ENCODE results near the gene MITF.

MITF gene

GRCh38 chr3:69983546-69984265 is 244.4 kb downstream of the MITF start:
- TF ChIP-seq POLR2A (IDR thresholded peaks at IDR 0.05; ENCODE audit: extremely low read depth, insufficient read length) (no peak), MYC (IDR thresholded peaks at IDR 0.05; ENCODE audit: low read depth, low read length) (no peak), MAX (IDR thresholded peaks at IDR 0.05; ENCODE audit: low read depth, low read length) (no peak)
- TF ChIP-seq, protein P1, sequence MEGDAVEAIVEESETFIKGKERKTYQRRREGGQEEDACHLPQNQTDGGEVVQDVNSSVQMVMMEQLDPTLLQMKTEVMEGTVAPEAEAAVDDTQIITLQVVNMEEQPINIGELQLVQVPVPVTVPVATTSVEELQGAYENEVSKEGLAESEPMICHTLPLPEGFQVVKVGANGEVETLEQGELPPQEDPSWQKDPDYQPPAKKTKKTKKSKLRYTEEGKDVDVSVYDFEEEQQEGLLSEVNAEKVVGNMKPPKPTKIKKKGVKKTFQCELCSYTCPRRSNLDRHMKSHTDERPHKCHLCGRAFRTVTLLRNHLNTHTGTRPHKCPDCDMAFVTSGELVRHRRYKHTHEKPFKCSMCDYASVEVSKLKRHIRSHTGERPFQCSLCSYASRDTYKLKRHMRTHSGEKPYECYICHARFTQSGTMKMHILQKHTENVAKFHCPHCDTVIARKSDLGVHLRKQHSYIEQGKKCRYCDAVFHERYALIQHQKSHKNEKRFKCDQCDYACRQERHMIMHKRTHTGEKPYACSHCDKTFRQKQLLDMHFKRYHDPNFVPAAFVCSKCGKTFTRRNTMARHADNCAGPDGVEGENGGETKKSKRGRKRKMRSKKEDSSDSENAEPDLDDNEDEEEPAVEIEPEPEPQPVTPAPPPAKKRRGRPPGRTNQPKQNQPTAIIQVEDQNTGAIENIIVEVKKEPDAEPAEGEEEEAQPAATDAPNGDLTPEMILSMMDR (IDR thresholded peaks at IDR 0.05; ENCODE audit: low read depth, low read length): no peak
- no peak overlapping the region for H3K4me3 ChIP-seq (ENCODE audit: low read depth, low read length)
- DNase-seq (ENCODE audit: low read depth): no peak

- TF ChIP-seq MAX (IDR thresholded peaks at IDR 0.05; ENCODE audit: low read depth, low read length) (no peak), MYC (IDR thresholded peaks at IDR 0.05; ENCODE audit: low read depth, low read length) (no peak), POLR2A (IDR thresholded peaks at IDR 0.05; ENCODE audit: extremely low read depth, insufficient read length) (no peak)
- TF ChIP-seq, protein P1 (IDR thresholded peaks at IDR 0.05; ENCODE audit: low read depth, low read length): no peak
- no peak for DNase-seq (ENCODE audit: low read depth)
- no peak overlapping the region for H3K4me3 ChIP-seq (ENCODE audit: low read depth, low read length)
These were observed 246.0 kb downstream of the MITF start for GRCh38 chr3:69985266-69985665.

DNA sequence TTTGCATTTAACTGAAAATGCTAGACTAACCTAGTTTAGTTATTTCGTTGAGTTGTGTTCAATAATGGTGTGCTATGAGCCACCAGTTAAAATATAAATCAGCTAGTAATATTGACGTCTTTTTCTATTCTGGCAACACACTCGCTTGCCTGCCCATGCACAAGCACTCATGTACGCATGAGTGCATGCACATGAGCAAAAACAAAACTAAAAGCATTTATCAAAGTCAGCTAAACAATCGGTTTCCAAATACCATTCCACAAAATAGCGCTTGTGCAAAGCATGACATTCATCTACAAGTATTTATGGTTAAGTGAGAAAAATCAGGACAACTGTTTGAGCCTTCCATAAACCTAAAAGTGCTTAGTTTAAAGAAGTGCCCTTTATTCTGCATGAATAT is 247.2 kb downstream of the MITF start:
- no peak for DNase-seq (ENCODE audit: low read depth)
- TF ChIP-seq MYC (IDR thresholded peaks at IDR 0.05; ENCODE audit: low read depth, low read length): no peak
- TF ChIP-seq, protein P1 (IDR thresholded peaks at IDR 0.05; ENCODE audit: low read depth, low read length): no peak
- no peak for TF ChIP-seq POLR2A (IDR thresholded peaks at IDR 0.05; ENCODE audit: extremely low read depth, insufficient read length)
- TF ChIP-seq MAX (IDR thresholded peaks at IDR 0.05; ENCODE audit: low read depth, low read length): no peak
- H3K4me3 ChIP-seq (ENCODE audit: low read depth, low read length): no peak overlapping the region

- DNase-seq (ENCODE audit: low read depth): no peak
- H3K4me3 ChIP-seq (ENCODE audit: low read depth, low read length): no peak overlapping the region
- TF ChIP-seq POLR2A (IDR thresholded peaks at IDR 0.05; ENCODE audit: extremely low read depth, insufficient read length): no peak
These were observed 248.6 kb downstream of the MITF start for GRCh38 chr3:69987833-69988232.

DNA sequence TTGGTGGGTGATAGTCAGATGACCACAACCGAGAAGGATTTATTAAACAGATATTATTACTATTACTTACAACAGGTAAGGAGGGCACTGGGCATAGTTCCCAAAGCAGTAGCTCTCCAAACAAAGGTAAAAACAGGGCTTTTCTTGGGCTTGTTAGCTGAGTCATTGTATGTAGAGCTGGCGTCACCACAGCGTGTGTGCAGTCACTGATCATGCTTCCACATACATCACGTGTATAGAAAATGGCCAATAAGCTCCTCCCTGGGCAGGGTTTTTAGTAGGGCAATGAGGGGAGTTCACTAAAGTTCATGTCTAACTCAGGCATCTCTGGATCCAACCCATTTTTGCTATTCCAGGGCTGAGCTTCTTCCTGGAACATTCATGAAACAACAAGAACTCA is 254.5 kb downstream of the MITF start:
- H3K4me3 ChIP-seq (ENCODE audit: low read depth, low read length): no peak overlapping the region
- TF ChIP-seq, protein P1 (IDR thresholded peaks at IDR 0.05; ENCODE audit: low read depth, low read length): no peak
- no peak for TF ChIP-seq POLR2A (IDR thresholded peaks at IDR 0.05; ENCODE audit: extremely low read depth, insufficient read length)
- no peak for TF ChIP-seq MAX (IDR thresholded peaks at IDR 0.05; ENCODE audit: low read depth, low read length)
- TF ChIP-seq MYC (IDR thresholded peaks at IDR 0.05; ENCODE audit: low read depth, low read length): no peak

DNA sequence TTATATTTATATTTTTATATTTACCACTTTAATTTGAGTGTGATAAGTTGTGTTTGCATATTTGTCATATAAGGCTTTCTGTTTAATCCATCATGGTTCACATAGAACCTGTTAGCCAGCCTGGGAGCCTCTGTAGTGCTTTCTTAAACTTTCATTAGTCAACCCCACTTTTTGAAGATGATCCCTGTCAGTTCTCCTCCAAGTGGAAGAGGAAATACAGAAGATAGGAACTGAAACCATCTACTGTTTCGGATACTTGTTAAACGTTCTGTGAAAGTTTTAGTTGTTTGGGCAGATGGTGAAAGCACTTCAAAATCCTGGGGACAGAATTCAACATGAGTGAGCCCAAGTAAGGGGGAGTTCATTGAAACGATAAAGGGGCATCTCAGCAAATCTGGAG is 255.7 kb downstream of the MITF start:
- no peak for DNase-seq (ENCODE audit: low read depth)
- H3K4me3 ChIP-seq (ENCODE audit: low read depth, low read length): no peak overlapping the region
- TF ChIP-seq MAX (IDR thresholded peaks at IDR 0.05; ENCODE audit: low read depth, low read length): no peak
- TF ChIP-seq, protein P1 (IDR thresholded peaks at IDR 0.05; ENCODE audit: low read depth, low read length): no peak
- no peak for TF ChIP-seq POLR2A (IDR thresholded peaks at IDR 0.05; ENCODE audit: extremely low read depth, insufficient read length)
- no peak for TF ChIP-seq MYC (IDR thresholded peaks at IDR 0.05; ENCODE audit: low read depth, low read length)

More for the DNA sequence above, 254.5 kb downstream of the MITF start:
- DNase-seq (ENCODE audit: low read depth): no peak
